Erythroblast (primary cell): ENCODE results near the gene NUP93.

Source experiments
- GATA1 ChIP-seq: IDR thresholded peaks from 2 replicates; pipeline ENCODE4 v1.6.1; 2011; ENCODE audit warnings: low read depth, mild to moderate bottlenecking, control low read depth, low read length, moderate library complexity
- POLR2A ChIP-seq: IDR thresholded peaks from 2 replicates; pipeline ENCODE4 v1.6.1; 2011; ENCODE audit warnings: mild to moderate bottlenecking, low read length

DNA sequence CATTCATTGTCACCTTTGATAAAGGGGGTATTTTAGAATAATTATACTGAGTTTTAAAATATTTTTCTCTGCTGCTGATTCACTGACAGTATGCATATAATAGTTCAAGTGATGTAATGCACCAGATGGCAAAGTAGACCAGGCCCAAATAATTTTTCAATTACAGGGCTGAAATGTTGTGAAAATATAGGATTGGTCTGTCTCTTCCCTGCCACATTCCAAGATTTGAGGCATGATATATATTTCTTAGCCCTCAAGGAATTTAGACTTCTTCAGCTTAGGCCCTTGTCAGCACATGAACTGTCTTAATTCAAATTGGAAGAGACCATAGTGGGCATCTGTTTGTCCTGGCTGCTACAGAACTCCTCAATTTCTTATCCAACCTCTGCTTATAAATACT lies 95.9 kb downstream of the NUP93 start:
- no peak for TF ChIP-seq POLR2A
- no peak for TF ChIP-seq GATA1
